HTERT RPE-1 (cell line): Measurements from ENCODE around the gene PPP6R2.
"Not testable (repeated sequence)": the region's sequence is repeated elsewhere in the genome, so short reads cannot be mapped to it uniquely, and the experiment has no call there.

Source experiments
- in situ Hi-C: fragments of 300-500 bp; cut with MboI; formaldehyde crosslinking; loops from 4 replicates; pipeline ENCODE4 v1.14.3; 2020; ENCODE audit warnings: low sequenced_read_pairs

The PPP6R2 gene

GRCh38 chr22:50339945-50340879 lies 2.9 kb upstream of the PPP6R2 start:
- in situ Hi-C loops: no loop called here

GRCh38 chr22:50341977-50342650 lies 1.0 kb upstream of the PPP6R2 start:
- in situ Hi-C loops: no loop called here

DNA sequence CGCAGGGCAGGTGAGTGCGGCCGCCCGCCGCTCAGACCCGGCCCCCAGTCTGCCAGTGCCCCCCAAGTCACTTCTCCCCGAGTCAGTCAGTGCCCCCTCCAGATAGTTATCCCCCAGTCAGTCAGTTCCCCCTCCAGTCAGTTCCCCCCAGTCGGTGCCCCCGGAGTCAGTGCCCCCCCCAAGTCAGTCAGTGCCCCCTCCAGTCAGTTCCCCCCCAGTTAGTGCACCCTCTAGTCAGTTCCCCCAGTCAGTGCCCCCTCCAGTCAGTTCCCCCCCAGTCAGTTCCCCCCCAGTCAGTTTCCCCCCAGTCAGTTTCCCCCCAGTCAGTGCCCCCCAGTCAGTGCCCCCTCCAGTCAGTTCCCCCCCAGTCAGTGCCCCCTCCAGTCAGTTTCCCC lies 411 bp downstream of the PPP6R2 start:
- in situ Hi-C loops: no loop called here

DNA sequence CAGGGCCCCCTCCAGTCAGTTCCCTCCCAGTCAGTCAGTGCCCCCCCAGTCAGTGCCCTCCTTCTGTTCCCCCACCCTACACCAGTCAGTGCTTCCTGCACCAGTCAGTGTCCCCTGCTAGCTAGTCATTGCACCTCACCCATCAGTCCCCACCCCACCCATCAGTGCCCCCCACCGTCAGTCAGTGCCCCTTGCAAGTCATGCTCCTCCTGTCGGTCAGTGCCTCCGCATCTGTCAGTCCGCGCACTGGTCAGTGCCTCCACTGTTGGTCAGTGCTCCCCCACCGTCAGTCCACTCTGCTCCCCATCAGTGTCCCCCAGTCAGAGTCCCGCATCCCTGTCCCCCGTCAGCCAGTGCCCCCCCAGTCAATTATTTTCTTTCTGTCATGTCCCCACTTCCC lies 3.3 kb downstream of the PPP6R2 start:
- in situ Hi-C loops: no loop called here

DNA sequence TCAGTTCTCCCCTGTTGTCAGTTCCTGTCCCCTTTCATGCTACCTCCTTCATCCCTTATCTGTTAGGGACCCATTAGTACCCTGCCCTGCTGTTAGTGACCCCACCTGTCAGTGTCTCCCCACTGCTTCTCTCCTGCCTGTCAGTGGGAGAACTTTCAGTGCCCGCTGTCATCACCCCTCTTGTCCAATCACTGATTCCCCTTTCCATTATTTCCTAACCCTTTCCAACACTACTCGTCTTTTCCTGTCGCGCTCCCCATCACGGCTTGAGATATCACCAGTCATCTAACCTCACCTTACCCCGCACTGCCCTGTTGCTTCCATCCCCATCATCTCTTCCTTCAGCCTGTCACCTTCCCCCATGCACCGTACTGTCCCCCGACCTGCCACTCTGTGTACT lies 4.0 kb downstream of the PPP6R2 start:
- in situ Hi-C loops: no loop called here

DNA sequence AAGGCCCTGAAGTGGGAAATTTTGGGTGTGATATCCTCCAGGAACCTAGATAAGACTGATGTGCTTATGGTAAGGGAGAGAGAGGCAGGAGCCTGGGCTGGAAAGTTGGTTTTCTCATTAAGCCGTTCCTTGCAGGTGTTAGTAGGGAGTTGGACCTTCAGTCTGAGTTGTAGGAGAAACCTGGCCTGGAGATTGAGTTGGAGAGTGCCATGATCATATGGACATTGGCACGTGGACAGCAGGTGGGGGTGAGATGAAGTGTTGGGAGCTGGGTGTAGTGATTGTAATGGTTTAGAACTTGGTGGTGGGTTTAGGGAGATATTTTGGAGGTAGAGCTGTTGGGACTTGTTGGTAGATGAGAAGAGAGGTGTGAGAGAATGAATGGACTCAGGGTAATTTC lies 4.9 kb downstream of the PPP6R2 start:
- in situ Hi-C loops: no loop called here

GRCh38 chr22:50356186-50356585 lies 13.1 kb downstream of the PPP6R2 start:
- in situ Hi-C loops: no loop called here

GRCh38 chr22:50357222-50357621 lies 14.1 kb downstream of the PPP6R2 start:
- in situ Hi-C loops: no loop called here

DNA sequence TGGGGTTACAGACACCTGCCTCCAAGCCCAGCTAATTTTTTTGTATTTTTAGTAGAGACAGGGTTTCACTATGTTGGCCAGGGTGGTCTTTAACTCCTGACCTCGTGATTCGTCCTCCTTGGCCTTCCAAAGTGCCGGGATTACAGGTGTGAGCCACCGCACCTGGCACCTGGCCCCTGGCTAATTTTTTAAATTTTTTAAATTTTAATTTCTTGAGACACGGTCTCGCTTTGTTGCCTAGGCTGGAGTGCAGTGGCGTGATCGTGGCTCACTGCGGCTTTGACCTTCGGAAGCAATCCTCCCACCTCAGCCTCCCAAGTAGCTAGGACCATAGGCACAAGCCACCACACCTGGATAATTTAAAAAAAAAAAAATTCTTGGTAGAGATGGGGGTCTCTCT lies 14.6 kb downstream of the PPP6R2 start:
- in situ Hi-C loops: no loop called here

DNA sequence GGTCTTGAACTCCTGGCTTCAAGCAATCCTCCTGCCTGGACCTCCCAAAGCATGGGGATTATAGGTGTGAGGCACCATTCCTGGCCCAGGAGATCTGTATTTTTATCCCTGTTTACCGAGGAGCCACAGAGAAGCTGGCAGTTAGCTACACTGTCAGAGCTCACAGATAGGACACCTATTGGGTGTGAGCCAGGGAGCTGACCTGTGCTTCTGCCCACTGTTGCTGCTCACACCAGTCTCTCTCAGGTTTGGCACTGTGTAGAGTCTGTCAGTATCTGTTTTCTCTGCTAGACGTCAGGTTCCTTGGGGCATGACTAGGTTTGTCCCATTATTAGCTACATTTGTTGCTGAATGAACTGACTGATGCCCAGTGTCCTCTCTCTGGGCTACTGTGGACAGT lies 17.5 kb downstream of the PPP6R2 start:
- in situ Hi-C loops: no loop called here

DNA sequence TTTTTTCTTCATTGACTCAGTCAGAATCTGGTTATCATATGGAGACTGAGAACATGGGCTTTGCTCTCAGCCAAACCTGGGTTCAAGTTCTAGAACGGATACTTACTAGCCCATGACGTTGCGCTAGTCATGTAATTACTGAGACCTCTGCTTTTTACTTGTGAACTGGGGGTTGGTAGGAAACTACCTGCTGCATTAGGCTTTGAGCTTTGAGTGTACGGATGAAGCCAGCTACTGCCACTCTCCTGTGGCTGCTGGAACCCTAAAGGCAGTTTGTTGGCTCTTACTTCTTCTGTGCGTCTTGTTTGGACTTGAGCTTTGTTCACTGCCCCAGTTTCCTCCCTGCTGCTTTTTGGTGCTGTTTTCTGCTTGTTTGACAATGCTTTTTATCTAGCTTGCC lies 18.1 kb downstream of the PPP6R2 start:
- in situ Hi-C loops: no loop called here

DNA sequence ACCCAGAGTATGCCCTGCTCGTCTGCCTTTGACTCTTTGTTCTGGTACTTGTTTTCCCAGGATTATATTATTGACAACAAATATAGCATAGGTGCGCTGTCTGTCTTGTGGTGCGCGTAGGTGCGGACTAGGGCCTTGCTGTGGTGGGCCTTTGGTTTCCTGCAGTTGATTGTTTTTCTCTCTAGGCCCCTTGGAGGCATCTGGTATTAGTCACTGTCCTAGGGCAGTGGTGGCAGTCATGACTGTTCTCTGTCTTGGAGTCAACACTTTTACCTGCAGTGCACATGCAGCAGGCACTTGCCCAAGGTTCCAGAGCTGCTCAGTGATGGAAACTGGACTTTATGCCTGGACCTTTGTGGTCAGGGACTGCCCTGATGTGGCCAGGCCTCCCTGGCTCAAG lies 18.6 kb downstream of the PPP6R2 start:
- in situ Hi-C loops: no loop called here

DNA sequence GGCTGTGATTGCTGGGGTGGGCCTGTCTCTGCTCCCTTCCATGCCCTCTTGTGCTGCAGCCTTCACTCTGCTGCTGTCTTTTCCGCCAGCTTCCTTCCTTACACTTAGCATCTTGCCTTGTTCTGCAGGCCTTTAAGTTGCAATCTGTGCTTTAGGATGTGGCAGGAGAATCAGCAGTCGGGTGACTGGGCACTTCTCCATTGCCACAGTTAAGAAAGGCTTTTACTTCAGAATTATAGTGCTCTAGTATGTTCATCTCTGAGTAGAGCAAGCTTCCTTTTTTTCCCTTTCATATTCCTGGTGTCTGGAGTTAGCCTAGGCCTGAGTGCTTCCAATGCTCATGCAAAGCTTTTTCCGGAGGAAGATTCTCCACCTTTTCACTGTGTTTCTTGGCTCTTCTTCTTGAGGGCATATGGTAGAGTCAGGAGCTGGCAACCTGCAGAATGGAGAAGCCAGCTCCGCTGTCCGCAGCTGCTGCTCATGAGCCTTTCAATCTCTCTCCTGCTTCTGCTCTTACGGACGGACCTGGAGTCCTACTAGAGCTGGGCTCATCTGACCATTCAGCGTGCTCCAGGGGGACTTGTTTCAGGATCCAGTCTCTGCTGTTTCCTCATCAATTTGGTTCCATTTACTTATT lies 20.2 kb downstream of the PPP6R2 start:
- in situ Hi-C loops: no loop called here

GRCh38 chr22:50363803-50364194 lies 20.7 kb downstream of the PPP6R2 start:
- in situ Hi-C loops: not testable (repeated sequence)

DNA sequence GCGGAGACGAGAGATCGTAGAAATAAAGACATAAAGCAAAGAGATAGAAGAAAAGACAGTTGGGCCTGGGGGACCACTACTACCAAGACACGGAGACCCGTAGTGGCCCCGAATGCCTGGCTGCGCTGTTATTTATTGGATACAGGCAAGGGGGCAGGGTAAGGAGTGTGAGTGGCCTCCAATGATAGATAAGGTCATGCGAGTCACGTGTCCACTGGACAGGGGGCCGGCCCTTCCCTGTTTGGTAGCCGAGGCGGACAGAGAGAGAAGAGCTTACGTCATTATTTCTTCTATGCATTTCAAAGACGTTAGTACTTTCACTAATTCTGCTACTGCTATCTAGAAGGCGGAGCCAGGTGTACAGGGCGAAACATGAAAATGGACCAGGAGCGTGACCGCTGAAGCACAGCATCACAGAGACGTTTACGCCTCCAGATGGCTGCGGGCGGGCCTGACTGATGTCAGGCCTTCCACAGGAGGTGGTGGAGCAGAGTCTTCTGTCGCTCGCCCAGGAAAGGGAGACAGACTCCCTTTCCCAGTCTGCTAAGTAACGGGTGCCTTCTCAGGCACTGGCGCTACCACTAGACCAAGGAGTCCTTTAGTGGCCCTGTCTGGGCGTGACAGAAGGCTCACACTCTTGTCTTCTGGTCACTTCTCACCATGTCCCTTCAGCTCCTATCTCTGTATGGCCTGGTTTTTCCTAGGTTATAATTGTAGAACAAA lies 24.8 kb downstream of the PPP6R2 start:
- in situ Hi-C loops: no loop called here

- in situ Hi-C loops: no loop called here
These were observed 28.0 kb downstream of the PPP6R2 start for GRCh38 chr22:50371101-50371648.

- in situ Hi-C loops: no loop called here
These were observed 33.0 kb downstream of the PPP6R2 start for GRCh38 chr22:50376085-50376651.

DNA sequence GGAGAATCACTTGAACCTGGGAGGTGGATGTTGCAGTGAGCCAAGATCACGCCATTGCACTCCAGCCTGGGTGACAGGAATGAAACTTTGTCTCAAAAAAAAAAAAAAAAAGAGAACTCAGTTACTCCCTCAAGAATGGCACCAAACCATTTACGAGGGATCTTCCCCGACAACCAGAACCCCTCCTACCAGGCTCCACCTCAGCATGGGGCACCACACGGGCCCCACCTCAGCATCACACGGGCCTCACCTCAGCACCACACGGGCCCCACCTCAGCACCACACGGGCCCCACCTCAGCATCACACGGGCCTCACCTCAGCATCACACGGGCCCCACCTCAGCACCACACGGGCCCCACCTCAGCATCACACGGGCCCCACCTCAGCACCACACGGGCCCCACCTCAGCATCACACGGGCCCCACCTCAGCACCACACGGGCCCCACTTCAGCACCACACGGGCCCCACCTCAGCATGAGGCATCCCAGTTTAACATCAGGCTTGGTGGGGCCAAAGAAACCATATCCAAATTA lies 38.0 kb downstream of the PPP6R2 start:
- in situ Hi-C loops: not testable (repeated sequence)

GRCh38 chr22:50396751-50397370 lies 53.7 kb downstream of the PPP6R2 start:
- in situ Hi-C loops: no loop called here
